SKM-1 treated with dmso at 0.1 percent for 144 hours (cell line): ENCODE data around the gene LACRT.
"Not testable (repeated sequence)": the region's sequence is repeated elsewhere in the genome, so short reads cannot be mapped to it uniquely, and the experiment has no call there.

ENCODE experiments used
- DNase-seq: peaks from one replicate; lab custom pipeline; 2025; ENCODE audit not compliant: unreplicated experiment; lab: John Stamatoyannopoulos, UW

LACRT gene, protein sequence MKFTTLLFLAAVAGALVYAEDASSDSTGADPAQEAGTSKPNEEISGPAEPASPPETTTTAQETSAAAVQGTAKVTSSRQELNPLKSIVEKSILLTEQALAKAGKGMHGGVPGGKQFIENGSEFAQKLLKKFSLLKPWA

DNA sequence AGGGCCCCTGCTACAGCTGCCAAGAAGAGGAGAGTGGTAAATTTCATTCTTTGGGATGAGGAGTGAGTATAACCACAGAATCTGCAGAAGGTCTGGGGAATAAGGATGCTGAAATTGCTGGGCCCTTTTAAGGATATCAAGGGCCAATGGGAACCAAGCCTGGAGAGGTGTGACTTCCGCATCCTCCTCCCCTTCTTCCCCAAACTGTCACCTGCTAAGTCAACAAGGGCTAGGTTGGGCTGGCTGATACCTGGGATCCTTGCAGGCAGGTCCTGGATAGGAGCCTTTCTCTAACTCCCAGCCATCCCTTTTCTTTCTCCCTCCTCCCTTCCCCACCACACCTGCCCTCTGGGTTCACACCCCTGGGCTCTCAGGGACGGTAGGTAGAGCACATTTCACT is at the start of gene LACRT:
Gene LACRT, minus strand, starts transcription at position 101 of the 400 bp plus-strand sequence. Its CDS starts 54 bp downstream, at position 47.
- no peak for DNase-seq

DNA sequence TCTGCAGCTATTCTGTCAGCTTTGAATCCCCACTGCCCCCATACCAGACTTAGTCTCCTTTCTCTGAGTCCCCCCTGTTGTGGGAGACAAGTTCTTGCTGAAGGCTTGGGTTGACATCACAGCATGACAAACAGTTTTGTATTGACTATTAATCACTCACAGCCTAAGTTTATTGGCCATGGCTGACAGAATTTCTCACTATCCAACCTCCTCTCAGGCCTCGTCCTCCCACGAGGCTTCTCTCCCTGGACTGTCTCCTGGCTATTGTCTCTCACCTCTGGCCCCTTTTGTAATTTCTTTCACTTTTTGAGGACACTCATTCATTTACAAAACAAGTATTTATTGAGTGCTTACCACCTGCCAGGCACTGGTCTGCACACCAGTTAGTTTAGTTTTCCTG is 48.7 kb upstream of the LACRT start:
- no peak for DNase-seq

DNA sequence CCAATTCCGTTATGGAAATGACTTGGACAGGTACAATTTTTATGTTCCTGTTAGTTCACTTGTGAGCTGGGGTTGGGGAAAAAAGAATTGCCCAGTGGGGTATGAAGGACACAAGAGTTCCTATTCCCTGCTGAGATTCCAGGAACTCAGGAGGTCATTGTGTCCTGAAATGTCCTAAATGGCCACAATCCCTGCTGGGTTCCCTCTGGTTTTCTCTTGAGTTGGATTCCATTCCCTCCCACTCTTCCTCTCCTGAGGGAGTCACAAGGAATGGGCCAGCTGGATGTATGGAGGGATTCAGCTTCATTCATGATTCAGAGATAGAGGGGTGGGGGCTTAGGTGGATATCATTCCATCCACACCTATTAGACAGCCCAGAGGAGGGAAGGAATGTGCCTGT is 48.0 kb upstream of the LACRT start:
- DNase-seq, result no peak

DNA sequence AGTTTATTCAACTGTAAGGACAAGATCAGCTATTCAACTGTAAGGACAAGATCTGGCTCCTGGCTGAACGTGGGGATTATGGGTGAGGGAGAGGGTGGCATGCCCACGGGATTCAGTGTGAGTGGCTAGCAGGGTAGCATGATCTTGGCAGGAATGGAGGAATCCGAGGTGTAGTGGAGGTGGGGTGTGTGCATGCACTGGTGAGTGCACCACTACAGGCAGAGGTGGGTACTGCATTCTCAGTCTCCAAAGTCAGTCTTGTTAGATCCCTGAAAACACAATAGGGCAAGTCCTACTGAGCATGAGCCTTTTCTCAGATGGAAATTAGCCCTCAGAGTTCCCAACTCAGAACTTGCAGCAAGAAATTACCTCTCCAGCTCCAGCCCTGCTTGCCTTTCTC is 45.7 kb upstream of the LACRT start:
- DNase-seq, result peak; percentile 11

DNA sequence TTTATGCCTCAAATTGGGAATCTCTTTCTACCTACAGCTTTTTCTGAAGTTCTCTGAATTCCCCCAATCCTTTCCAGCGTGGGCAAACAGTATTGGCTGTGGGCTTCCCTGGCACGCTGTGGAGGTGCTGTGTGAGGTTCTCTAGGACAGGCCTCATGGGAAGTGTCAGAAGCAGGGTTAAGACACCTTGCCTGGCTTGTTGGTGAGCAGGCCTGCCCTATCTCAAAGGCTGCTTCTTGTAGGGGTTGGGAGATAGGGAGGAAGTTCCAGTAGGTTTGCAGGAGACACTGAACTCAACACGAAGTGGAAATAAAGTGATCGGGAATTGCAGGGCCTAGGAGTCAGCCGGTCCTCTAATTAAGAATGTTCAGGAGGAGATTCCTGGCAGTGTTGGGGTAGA is 43.4 kb upstream of the LACRT start:
- DNase-seq, result no peak

DNA sequence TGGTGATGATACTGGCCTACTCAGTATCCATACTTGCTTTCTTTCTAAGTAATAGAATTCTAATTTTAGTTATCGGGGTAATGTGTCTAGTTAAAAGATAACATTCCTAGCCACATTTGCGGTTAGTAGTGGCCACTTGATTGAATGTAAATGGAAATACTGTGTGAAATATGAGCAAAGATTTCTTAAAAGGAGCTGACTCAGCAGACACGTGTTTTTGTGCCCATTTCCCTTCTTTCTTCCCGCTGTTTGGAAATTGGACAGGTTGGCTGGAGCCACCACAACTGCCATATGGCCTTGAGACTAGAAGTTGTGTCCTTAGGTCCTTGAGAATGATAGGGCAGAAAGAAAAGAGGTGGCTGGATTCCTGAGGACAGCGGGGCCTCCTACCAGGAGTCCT is 33.2 kb upstream of the LACRT start:
- no peak for DNase-seq

DNA sequence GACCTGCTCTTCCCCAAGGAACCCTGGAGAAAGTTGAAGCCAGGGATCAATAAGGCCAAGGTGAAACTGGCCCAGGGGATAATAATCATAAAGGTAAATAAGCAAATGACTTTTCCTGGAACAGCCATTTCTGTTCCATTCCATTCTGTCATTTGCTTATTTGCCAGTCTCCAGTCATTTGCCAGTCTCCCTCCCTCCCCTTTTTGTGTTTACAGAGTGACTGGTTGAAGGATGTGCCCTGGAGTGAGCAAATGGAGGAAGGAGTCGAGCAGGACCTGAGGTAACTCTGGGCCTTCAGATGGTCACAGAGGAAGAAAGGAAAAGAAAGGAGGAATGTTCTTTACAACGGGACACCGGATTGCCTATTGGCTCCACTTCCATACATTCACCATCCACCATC is 31.3 kb upstream of the LACRT start:
- no peak for DNase-seq

DNA sequence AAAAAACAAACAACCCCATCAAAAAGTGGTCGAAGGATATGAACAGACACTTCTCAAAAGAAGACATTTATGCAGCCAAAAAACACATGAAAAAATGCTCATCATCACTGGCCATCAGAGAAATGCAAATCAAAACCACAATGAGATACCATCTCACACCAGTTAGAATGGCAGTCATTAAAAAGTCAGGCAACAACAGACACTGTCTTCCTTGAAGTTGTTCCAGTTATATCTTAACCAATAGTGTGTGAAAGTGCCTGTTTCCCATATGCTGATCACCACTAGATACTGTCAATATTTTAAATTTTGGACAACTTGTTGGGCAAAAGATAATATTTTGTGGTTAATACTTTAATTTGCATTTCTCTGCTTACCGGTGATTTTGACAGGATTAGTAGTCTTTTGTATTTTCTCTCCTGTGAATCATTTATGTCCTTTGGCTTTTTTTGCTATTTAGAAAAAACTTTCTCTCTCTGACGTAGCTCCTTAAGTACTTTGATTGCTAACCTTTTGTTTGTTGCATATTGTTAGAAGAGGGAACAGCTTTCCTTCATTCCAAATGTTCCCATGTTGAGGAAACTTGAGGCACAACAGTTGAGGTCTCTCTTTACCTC is 30.4 kb upstream of the LACRT start:
- DNase-seq, result not testable (repeated sequence)

DNA sequence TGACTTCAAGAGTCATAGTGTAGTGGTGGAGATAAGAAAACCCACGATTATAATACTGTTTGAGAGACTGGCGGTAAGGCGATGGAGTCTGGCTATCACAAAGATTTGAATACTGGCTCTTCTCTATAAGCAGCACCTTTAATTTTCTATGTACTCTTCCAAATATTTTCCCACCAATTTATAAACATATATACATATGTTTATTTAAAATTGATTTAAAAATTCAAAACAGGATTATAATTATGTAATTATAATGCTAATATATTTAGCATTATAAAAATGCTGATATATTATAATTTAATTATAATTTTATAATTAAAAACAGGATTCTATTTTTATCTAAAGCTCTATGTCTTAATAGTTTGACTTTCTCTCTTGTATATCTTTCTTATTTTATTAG is 28.9 kb upstream of the LACRT start:
- DNase-seq, result no peak

DNA sequence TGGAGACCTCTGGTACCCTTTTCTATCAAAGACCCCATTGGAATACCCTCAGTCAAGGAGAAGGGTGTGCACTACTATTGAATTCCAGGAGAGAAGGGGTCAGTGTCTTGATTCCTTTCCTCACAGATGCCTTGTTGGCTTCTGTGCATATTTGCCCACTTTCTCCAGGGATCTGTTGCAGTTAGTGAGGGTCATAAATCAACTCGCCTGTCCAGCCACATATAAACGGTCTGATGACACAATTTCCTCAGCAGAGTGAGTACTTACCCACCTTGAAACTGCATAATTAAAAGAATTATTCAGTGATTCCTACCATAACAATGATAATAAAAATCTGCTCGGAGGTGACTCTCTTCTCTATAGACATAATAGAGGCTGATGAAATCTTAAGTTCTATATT is 27.3 kb upstream of the LACRT start:
- no peak for DNase-seq

DNA sequence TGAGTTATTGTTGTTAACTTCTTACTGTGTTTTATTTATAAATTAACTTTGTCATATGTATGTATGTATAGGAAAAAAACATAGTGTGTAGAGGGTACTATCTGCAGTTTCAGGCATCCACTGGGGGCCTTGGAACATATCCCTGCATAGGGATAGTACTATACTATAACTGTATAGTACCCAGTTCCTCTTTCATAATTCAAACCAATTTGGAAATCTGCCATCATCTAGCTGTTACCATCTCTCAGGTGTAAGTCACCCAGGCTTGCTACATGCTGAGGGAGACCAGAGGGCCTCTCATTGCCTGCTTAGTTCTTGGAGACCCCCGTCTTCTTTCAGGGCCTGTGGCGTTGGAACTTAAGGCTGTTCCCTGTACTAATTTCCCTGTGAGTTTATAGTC is 26.4 kb upstream of the LACRT start:
- DNase-seq, result peak; percentile 0

DNA sequence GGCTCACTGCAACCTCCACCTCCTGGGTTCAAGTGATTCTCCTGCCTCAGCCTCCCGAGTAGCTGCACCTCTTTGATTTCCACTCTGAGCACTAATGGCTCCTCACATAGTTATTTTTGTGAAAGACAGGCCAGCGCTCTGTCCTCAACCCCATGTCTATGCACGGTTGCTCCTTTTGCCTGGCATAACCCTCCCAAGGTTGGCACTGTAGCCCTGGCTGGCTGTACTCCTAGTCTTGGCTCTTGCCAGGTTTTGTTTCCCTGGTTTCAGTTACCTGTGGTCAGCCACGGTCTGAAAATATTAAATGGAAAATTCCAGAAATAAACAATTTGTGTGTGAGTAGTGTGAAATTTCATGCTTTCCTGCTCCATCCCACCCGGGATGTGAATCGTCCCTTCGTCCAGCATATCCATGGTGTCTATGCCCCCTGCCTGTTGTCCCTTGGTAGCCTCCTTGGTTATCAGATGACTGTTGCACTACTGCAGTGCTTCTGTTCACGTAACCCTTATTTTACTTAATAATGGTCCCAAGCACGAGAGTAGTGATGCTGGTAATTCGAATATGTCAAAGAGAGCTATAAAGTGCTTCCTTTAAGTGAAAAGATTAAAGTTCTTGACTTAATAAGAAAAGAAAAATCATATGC is 25.7 kb upstream of the LACRT start:
- no peak for DNase-seq

DNA sequence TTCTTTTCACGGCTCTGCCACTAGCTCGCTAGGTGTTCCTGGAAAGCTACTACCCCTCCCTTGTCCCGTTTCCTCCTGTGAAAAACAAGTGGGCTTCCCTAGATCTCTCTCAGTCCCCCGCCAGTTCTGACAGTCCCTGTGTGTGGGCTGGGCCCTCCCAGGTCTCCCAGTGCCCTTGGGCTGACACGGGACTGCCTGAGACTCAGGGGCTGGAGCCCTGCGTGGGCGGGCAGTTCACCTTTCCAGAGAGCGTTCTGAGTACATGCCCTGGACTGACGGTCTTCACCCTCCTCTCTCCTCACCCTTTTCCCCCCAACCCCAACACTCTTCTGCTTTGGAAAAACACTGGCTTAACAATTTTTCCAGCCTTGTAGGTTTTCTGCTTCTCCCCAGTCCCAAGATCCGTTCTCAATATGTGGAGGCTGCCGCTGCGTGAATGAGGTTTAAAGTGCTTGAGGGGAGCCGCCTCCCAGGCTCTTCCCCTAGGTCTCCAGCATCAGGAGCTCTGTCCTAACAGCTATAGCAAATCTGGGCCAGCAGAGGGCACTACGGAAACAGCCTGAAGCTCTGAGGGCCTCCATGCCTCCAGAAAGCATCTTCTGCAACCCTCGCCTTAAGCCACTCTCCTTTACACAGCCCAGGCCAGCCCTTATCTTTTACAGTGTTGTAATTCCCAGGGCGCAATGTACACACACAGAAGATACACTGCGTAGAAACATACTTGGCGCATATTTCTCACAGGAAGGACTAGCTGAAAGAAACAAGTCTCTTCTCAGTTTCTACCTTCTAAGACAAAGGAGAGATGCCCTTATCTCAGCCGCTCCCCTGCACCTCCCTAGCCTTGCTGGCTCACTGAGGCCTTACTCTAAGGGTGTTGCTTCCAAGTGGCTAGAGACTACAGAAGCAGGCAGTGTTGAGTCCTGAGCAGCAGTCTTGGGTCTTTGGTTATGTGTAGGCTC is 23.9 kb upstream of the LACRT start:
- DNase-seq, result peak; percentile 6

DNA sequence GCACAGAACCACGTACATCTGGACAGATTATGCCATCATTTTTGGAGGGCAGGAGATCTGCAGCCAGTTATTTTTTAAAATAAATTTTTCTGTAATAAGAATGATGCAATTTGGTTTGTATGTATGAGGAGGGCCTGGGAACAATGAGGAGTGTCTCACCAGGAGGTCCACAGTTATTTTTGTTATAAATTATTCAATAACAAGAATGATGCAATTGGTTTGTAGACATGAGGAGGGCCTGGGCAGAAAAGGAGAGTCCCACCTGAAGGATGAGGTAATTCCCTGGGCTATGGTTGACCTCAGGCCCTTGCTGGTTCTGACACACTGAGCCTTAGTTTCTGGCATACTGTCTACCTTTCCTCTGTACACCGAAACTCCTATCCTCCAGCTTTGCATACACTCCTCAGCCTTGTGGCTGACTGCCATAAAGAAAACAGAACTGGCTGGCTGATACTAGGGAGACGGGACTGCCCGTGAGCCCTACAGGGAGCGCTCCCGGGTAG is 22.5 kb upstream of the LACRT start:
- no peak for DNase-seq

DNA sequence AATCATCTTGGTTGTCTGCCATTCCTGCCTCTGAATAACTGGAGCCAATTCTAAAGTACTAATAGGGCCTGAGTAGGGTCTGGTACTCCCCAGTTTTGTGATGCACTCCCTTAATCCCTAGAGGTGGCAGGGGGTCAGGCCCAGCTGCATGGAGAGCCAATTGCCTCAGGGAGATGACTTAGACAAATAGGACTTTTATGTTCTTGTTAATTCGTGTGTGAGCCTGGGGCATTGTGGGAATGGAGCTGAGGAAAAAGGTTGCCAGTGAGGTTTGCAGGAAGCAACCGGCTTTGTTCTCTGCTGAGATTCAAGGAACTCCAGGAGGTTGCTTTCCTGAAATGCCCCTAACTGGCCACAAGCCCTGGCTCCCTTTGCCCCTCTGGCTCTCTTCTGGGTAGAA is 20.2 kb upstream of the LACRT start:
- DNase-seq, result no peak

DNA sequence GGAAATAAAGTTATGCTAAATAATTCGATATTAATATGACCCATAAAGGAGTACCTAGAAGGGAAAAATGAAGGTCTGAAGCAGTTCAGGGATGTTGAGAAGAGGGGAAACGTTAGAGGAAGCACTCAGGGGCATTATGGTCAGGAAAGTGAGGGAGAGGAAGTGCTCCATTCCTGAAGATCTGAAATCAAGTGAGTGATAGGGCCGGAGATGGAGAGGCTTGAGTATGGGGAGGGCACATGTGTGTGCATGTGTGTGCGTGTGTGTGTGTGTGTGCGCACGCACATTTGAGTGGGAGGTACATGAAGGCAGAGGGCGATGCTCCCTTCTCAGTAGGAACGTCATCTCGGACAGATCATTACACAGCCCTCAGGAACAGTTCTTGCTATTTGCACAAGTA is 18.3 kb upstream of the LACRT start:
- no peak for DNase-seq

DNA sequence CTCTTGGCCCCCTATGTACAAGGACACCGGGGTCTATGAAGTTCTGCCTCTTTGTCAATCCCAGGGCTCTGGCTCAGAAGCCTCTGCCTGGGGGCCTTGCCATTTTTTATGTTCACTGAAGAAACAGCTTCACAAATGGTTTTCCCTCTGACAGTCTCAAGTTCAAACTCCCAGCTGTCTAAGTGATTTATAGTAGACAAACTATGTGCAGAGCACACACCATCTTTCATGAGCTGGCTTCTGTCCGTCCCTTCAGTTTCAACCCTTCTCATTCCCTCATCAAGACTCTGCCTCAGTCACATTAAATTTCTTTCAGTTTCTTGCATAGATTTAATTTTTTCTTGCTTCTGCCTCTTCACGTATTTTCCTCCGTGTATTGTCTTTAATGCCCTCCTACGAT is 16.2 kb upstream of the LACRT start:
- DNase-seq, result no peak

DNA sequence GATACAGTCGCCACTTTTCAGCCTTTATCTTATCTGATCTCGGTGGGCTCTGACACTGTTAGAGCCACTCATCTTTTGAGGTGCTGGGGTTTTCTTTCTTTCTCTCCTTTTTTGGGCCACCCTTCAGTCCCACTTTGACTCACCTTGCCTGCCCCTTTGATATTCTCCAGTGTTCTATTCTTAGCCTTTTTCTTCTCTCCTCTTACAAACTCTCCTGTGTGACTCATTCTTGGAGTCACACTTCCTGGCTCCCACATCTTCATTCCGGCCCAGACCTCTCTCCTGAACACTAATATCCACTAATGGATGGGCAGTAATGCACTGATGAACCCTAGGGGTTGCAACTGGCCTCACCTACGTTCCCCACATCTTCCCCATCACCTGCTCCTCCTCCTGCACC is 15.7 kb upstream of the LACRT start:
- DNase-seq, result no peak

DNA sequence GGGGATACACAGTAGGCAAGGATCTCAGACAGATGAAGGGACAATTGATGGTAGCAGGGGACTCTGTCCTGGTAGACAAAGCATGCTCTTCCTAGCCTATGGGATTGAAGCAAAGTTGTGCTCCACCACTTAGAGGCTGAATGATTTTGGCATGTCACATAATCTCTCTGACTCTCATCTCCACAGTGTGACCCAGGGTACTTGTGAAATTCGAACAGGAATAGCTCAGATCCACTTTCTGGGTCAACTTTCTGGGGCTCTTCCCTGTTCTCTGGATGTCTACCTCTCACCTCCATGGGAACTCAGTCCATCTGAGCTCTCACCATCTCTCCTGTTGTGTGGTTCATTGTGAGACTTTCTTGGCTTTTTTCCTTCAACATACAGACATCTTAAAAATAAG is 15.1 kb upstream of the LACRT start:
- no peak for DNase-seq

DNA sequence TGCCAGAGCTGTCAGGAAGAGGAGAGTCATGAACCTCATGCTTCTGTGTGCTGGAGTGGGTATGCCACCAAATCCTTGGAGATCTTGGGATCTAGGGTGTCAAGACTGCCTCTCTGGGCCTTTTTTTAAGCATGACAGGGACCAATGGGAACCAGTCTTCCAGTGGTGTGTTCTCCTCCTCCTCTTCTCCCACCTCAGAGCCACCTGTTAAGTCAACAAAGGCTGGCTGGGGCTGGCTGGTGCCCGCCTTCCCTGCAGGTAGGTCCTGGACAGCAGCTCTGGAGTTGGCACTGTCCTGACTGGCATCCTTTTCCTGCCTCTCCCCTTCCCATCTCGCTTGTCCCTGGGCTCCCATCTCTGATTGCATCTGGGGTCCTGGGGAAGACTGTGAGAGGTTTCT is 13.6 kb upstream of the LACRT start, which contains the start of gene DCD:
Gene DCD, minus strand, starts transcription at position 101 of the 400 bp plus-strand sequence. Its CDS starts 62 bp downstream, at position 39.
- DNase-seq, result no peak

DNA sequence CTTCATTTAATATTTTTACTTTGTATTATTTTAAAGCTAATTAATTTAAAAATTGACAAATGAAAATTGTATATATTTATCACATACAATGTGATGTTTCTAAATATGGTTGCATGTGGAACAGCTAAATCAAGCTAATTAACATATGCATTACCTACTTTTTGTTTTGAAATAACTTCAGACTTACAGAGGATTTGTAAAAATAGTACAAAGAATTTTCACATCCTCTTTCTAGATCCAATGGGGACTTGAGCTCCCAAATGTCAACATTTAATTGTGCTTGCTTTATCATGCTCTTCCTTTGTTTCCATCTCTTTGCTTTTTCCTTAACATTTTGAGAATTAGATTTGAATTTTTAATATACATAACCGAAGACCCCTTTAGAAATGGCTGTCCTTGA is 6.9 kb upstream of the LACRT start:
- DNase-seq, result no peak
